Sigmoid colon (tissue), 4 donors: ENCODE measurements around the gene LYPD3.

Source experiments
- CTCF ChIP-seq, 4 experiments: fragments of 450-650 bp in 3 of 4; fragments of 200-600 bp in 1 of 4; IDR thresholded peaks; one replicate each; pipeline ENCODE4 v1.5.1; 2016 to 2019; ENCODE audit warnings: antibody characterized with exemption in 4 of 4, mild to moderate bottlenecking in 3 of 4, moderate library complexity in 2 of 4
- EP300 ChIP-seq, 4 donors: sonication (generic); formaldehyde crosslinking; IDR thresholded peaks; one replicate each; pipeline ENCODE4 v1.6.1; 2017; ENCODE audit warnings: antibody characterized with exemption in 4 of 4
- POLR2A ChIP-seq, 2 donors: fragments of 450-650 bp; IDR thresholded peaks; one replicate each; pipeline ENCODE4 v1.6.1; 2016; ENCODE audit warnings: antibody characterized with exemption in 2 of 2, mild to moderate bottlenecking in 2 of 2, moderate library complexity in 2 of 2
- POLR2AphosphoS5 ChIP-seq, 4 donors: sonication (generic); formaldehyde crosslinking; IDR thresholded peaks; one replicate each; pipeline ENCODE4 v1.6.1; 2017; ENCODE audit warnings: antibody characterized with exemption in 4 of 4

GRCh38 chr19:43422689-43423066 lies 42.7 kb downstream of the LYPD3 start:
- TF ChIP-seq CTCF (IDR thresholded peaks at IDR 0.05) = no peak
- TF ChIP-seq POLR2A (IDR thresholded peaks at IDR 0.05) = no peak
- TF ChIP-seq POLR2AphosphoS5 (IDR thresholded peaks at IDR 0.05) = no peak
- TF ChIP-seq EP300 (IDR thresholded peaks at IDR 0.05) = no peak
